Esophagus muscularis mucosa (tissue), 4 donors: ENCODE results near the gene CELF5. TPM values are rescaled to one million over a fixed set of nuclear protein-coding genes. Genes with fewer than 3 reads are reported as not detected.

Source experiments
- DNase-seq: peaks from one replicate; pipeline ENCODE4 v3.0.0-alpha.2; 2017; ENCODE audit errors: extremely low spot score
- H3K27ac ChIP-seq, 4 donors: fragments of 200-600 bp; sonication (generic); replicated peaks in 1 of 4; 1 replicate in 3 of 4; 2 replicates in 1 of 4; pipeline ENCODE4 v1.5.1; 2016 to 2019; ENCODE audit warnings: mild to moderate bottlenecking in 1 of 4
- H3K27me3 ChIP-seq, 4 donors: fragments of 200-600 bp; sonication (generic); one replicate each; pipeline versions ENCODE4 v1.5.1 to v1.6.0; 2016 to 2019
- H3K36me3 ChIP-seq, 4 donors: fragments of 200-600 bp; sonication (generic); one replicate each; pipeline ENCODE4 v1.5.1; 2016 to 2019
- H3K4me1 ChIP-seq, 4 donors: fragments of 200-600 bp; sonication (generic); one replicate each; pipeline ENCODE4 v1.5.1; 2016 to 2019
- H3K4me3 ChIP-seq, 4 donors: fragments of 200-600 bp; sonication (generic); 1 replicate in 2 of 4; 2 replicates in 2 of 4; pipeline ENCODE4 v1.5.1; 2016 to 2019; ENCODE audit warnings: mild to moderate bottlenecking in 4 of 4, moderate library complexity in 1 of 4
- H3K9me3 ChIP-seq, 4 donors: fragments of 200-600 bp; sonication (generic); 1 replicate in 3 of 4; 2 replicates in 1 of 4; pipeline ENCODE4 v1.5.1; 2016 to 2019
- CTCF ChIP-seq, 3 experiments: fragments of 200-600 bp in 2 of 3; fragments of 450-650 bp in 1 of 3; sonication (generic) in 2 of 3; IDR thresholded peaks; one replicate each; pipeline ENCODE4 v1.5.1; 2017 to 2019; ENCODE audit warnings: antibody characterized with exemption in 3 of 3, mild to moderate bottlenecking in 2 of 3, moderate library complexity in 1 of 3
- EP300 ChIP-seq: sonication (generic); formaldehyde crosslinking; IDR thresholded peaks from one replicate; pipeline ENCODE4 v1.6.1; 2017; ENCODE audit warnings: antibody characterized with exemption
- POLR2A ChIP-seq: fragments of 450-650 bp; IDR thresholded peaks from one replicate; pipeline ENCODE4 v1.6.1; 2017; ENCODE audit warnings: antibody characterized with exemption, moderate library complexity, mild to moderate bottlenecking, low read depth
- POLR2AphosphoS5 ChIP-seq, 2 donors: sonication (generic); formaldehyde crosslinking; IDR thresholded peaks; one replicate each; pipeline ENCODE4 v1.6.1; 2017; ENCODE audit warnings: antibody characterized with exemption in 2 of 2
- WGBS: methylation state at CpG from one replicate; pipeline ENCODE4 v1.1.5; 2018; 5-methylcytosine and 5-hydroxymethylcytosine counted together
- intact Hi-C: fragments of 100-400 bp; cut with DNase I; formaldehyde crosslinking; loops from one replicate; pipeline ENCODE4 v1.15.1; 2023
- total RNA-seq, 4 donors: library from RNA; depleted of rRNA; stranded (reverse); fragments of >200 nt; gene quantifications; one replicate each; pipeline versions ENCODE4 v1.1.0 to v1.2.1, GENCODE V29; 2016

The CELF5 gene
- total RNA-seq, 4 donors from 2014 or later = 0.17 TPM; not detected in 3

DNA sequence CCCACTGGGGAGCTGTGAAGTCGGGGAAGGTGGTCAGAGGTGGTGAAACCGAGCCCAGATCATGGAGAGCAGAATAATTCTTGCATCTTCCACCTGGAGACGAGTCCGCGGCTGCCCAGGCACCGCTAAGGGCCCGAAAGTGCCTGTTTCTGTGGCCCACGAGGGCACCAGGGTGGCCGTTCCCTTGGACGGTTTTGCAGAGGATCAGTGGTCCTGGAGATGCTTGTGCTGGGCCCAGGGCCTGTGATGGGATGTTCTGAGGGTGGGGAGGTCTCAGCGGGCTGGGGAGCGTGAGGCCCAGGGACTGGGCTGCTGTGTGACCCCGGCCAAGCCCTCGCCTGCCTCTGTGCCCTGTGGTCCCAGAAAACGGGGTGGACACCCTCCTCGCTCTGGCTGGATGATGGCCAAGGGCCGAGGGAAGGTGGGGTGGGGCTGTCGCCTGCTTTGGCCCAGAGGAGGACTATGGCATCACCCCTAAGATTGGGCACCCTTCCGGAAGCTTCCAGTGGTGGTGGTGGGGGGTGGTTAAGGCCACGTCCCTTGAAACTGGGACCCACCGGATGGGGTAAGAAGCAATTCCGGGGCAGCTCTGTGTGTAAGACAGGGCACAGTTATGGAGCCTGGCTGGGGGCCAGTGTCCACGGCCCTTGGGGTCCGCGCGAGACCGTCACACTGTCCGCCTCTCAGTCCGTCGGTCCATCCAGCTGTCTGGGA is 90.7 kb downstream of the CELF5 start:
- Histone ChIP-seq H3K27me3 (peaks cover 0 to 88% (median 24%) of the 10 kb centered on the region in 4 donors), H3K36me3 (no peaks in the 10 kb centered on the region), H3K4me3 (no peak overlapping the region), H3K27ac (no peak overlapping the region), H3K9me3 (no peaks in the 10 kb centered on the region), H3K4me1 (no peaks in the 10 kb centered on the region)
- TF ChIP-seq EP300 = no peak
- no peak for TF ChIP-seq POLR2AphosphoS5 (IDR thresholded peaks at IDR 0.05)
- TF ChIP-seq CTCF (IDR thresholded peaks at IDR 0.05) = no peak
- TF ChIP-seq POLR2A = no peak
- WGBS = 90% methylated on average over 20 of the region's 30 CpGs
- DNase-seq = no peak
- intact Hi-C loops = no loop called here

DNA sequence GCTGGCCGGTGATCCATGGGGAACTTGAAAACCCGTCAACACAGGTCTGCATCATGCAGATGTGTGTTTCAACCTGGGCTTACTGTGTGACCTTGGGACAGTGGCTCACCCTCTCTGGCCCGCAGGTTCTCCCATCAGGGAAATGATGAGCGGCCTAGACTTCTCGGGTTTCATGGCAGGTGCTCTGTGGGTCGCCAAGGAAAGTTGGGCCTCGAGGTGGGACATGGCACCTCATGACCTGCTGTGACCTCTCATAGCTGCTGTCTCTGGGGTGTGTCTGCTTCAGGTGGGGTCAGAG is 91.2 kb downstream of the CELF5 start:
- WGBS = 86% methylated on average over 5 of the region's 7 CpGs
- no peak for DNase-seq
- Histone ChIP-seq H3K27ac (no peak overlapping the region), H3K9me3 (no peaks in the 10 kb centered on the region), H3K4me3 (no peak overlapping the region), H3K36me3 (no peaks in the 10 kb centered on the region), H3K4me1 (no peaks in the 10 kb centered on the region), H3K27me3 (peaks cover 0 to 88% (median 24%) of the 10 kb centered on the region in 4 donors)
- TF ChIP-seq CTCF (IDR thresholded peaks at IDR 0.05) (no peak), EP300 (no peak), POLR2AphosphoS5 (IDR thresholded peaks at IDR 0.05) (no peak), POLR2A (no peak)
- intact Hi-C loops = no loop called here

DNA sequence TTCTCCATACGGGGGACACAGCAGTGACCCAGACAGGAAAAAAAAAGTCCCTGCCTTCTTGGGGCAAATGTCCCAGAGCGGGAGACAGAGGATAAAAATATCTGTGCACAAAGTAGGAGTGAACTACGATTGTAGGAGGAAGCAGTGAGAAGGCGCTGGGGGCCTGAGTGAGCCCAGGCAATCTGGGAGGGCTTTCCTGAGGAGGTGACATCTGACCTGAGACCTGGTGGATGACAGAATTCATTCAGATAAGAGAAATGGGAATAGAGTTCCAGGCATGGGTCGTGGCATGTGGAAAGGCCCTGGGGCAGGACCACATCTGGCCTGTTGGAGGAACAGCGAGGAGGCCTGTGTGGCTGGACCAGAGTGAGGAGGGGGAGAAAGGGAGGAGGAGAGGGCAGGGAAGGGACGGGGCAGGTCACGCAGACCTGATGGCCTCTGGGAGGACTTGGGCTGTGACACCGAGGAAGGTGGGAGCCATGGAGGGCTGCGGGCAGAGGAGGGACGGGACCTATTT is 91.7 kb downstream of the CELF5 start:
- H3K4me1 ChIP-seq = no peaks in the 10 kb centered on the region
- no peak overlapping the region for H3K4me3 ChIP-seq
- H3K36me3 ChIP-seq = no peaks in the 10 kb centered on the region
- no peak for DNase-seq
- no peaks in the 10 kb centered on the region for H3K9me3 ChIP-seq
- WGBS = 79% methylated on average over 11 of the region's 11 CpGs
- intact Hi-C loops = no loop called here
- no peak overlapping the region for H3K27ac ChIP-seq
- TF ChIP-seq POLR2A (no peak), EP300 (no peak), POLR2AphosphoS5 (IDR thresholded peaks at IDR 0.05) (no peak), CTCF (IDR thresholded peaks at IDR 0.05) (no peak)
- H3K27me3 ChIP-seq = peaks cover 0 to 88% (median 24%) of the 10 kb centered on the region in 4 donors

- 83% methylated on average over 5 of the region's 5 CpGs for WGBS
- peaks cover 0 to 88% (median 21%) of the 10 kb centered on the region in 4 donors for H3K27me3 ChIP-seq
- TF ChIP-seq CTCF (IDR thresholded peaks at IDR 0.05) = no peak
- H3K9me3 ChIP-seq = no peaks in the 10 kb centered on the region
- no peaks in the 10 kb centered on the region for H3K36me3 ChIP-seq
- intact Hi-C loops = no loop called here
- H3K27ac ChIP-seq = no peak overlapping the region
- DNase-seq = no peak
- H3K4me1 ChIP-seq = no peaks in the 10 kb centered on the region
- H3K4me3 ChIP-seq = no peak overlapping the region
Measured at GRCh38 chr19:3316659-3317207, 92.3 kb downstream of the CELF5 start.
